Activated T-cell treated with anti-CD3 and anti-CD28 coated beads, Interleukin-2, amount 50 U/mL, for 4 hours (primary cell): ENCODE data around the gene BABAM2. TPM values are rescaled to one million over a fixed set of nuclear protein-coding genes. Genes with fewer than 3 reads are reported as not detected.

Experiments used
- ATAC-seq, 2 donors: fragments of 200-7000 bp; cut with Tn5 transposase; one replicate each; pipeline ENCODE4 v1.10.0; 2021
- DNase-seq: peaks from one replicate; pipeline ENCODE4 v3.0.0-alpha.2; 2020
- H3K27me3 Mint-ChIP-seq: one replicate; pipeline ENCODE4 v1.8.0; 2021; ENCODE audit warnings: low read depth, mixed read lengths
- H3K36me3 Mint-ChIP-seq: one replicate; pipeline ENCODE4 v1.8.0; 2022; ENCODE audit warnings: mixed read lengths; ENCODE audit not compliant: insufficient read depth
- H3K4me1 Mint-ChIP-seq: one replicate; pipeline ENCODE4 v1.8.0; 2021; ENCODE audit warnings: low read depth, mixed read lengths
- H3K4me3 Mint-ChIP-seq: one replicate; pipeline ENCODE4 v1.8.0; 2021; ENCODE audit warnings: mild to moderate bottlenecking, moderate library complexity, mixed read lengths
- H3K9me3 Mint-ChIP-seq: one replicate; pipeline ENCODE4 v1.8.0; 2021; ENCODE audit warnings: mixed read lengths
- total RNA-seq, 3 donors: library from RNA; stranded (reverse); gene quantifications; one replicate each; pipeline ENCODE4 v1.2.1, GENCODE V29; 2021

The BABAM2 gene
- total RNA-seq, 3 donors from 2014 or later = 34.3 to 45.9 (median 35.6) TPM

- ATAC-seq = no peak
- H3K36me3 Mint-ChIP-seq = peaks cover 7% of the 10 kb centered on the region
These were observed 396.1 kb downstream of the BABAM2 start for GRCh38 chr2:28286678-28287077.

GRCh38 chr2:28287256-28287915 lies 396.9 kb downstream of the BABAM2 start:
- no peak for DNase-seq
- Mint-ChIP-seq H3K4me1 (peaks cover under 1% of the 10 kb centered on the region), H3K36me3 (peaks cover 7% of the 10 kb centered on the region), H3K9me3 (no peaks in the 10 kb centered on the region), H3K4me3 (no peak overlapping the region), H3K27me3 (no peaks in the 10 kb centered on the region)
- ATAC-seq = no peak

More at GRCh38 chr2:28286678-28287077, 396.1 kb downstream of the BABAM2 start:
- Mint-ChIP-seq H3K27me3 (no peaks in the 10 kb centered on the region), H3K4me1 (no peaks in the 10 kb centered on the region), H3K9me3 (no peaks in the 10 kb centered on the region), H3K4me3 (no peak overlapping the region)
- DNase-seq = no peak

- no peak for DNase-seq
- Mint-ChIP-seq H3K4me3 (no peak overlapping the region), H3K36me3 (peaks cover 7% of the 10 kb centered on the region), H3K4me1 (peaks cover 5% of the 10 kb centered on the region), H3K27me3 (no peaks in the 10 kb centered on the region), H3K9me3 (no peaks in the 10 kb centered on the region)
- no peak for ATAC-seq
These were observed 398.1 kb downstream of the BABAM2 start for GRCh38 chr2:28288620-28289019.

- H3K36me3 Mint-ChIP-seq = peaks cover 3% of the 10 kb centered on the region
- H3K4me3 Mint-ChIP-seq = no peak overlapping the region
- DNase-seq (no peak), ATAC-seq (no peak)
- H3K9me3 Mint-ChIP-seq = no peaks in the 10 kb centered on the region
- H3K4me1 Mint-ChIP-seq = peaks cover 5% of the 10 kb centered on the region
- no peaks in the 10 kb centered on the region for H3K27me3 Mint-ChIP-seq
These were observed 401.4 kb downstream of the BABAM2 start for GRCh38 chr2:28291811-28292440.

- peak in 1 of 2 donors; percentile 58 for ATAC-seq
- H3K4me1 Mint-ChIP-seq = peaks cover 5% of the 10 kb centered on the region
- H3K27me3 Mint-ChIP-seq = no peaks in the 10 kb centered on the region
- H3K4me3 Mint-ChIP-seq = no peak overlapping the region
- H3K9me3 Mint-ChIP-seq = no peaks in the 10 kb centered on the region
- no peak for DNase-seq
- H3K36me3 Mint-ChIP-seq = peaks cover under 1% of the 10 kb centered on the region
These were observed 402.0 kb downstream of the BABAM2 start for GRCh38 chr2:28292491-28292890.

- DNase-seq (no peak), ATAC-seq (no peak)
- Mint-ChIP-seq H3K9me3 (no peaks in the 10 kb centered on the region), H3K27me3 (no peaks in the 10 kb centered on the region), H3K4me1 (peaks cover 5% of the 10 kb centered on the region), H3K36me3 (peaks cover 3% of the 10 kb centered on the region), H3K4me3 (no peak overlapping the region)
These were observed 402.9 kb downstream of the BABAM2 start for GRCh38 chr2:28293416-28293815.

- no peaks in the 10 kb centered on the region for H3K27me3 Mint-ChIP-seq
- peaks cover 5% of the 10 kb centered on the region for H3K36me3 Mint-ChIP-seq
These were observed 403.9 kb downstream of the BABAM2 start for GRCh38 chr2:28294451-28294850.

GRCh38 chr2:28296243-28296642 lies 405.7 kb downstream of the BABAM2 start:
- H3K4me1 Mint-ChIP-seq = peaks cover 5% of the 10 kb centered on the region

More at GRCh38 chr2:28294451-28294850, 403.9 kb downstream of the BABAM2 start:
- Mint-ChIP-seq H3K4me1 (peaks cover 5% of the 10 kb centered on the region), H3K4me3 (no peak overlapping the region), H3K9me3 (no peaks in the 10 kb centered on the region)
- DNase-seq (no peak), ATAC-seq (no peak)

GRCh38 chr2:28296904-28297303 lies 406.4 kb downstream of the BABAM2 start:
- ATAC-seq (no peak), DNase-seq (no peak)
- Mint-ChIP-seq H3K36me3 (peaks cover 17% of the 10 kb centered on the region), H3K4me3 (no peak overlapping the region), H3K27me3 (no peaks in the 10 kb centered on the region), H3K9me3 (no peaks in the 10 kb centered on the region), H3K4me1 (peaks cover 5% of the 10 kb centered on the region)

More at GRCh38 chr2:28296243-28296642, 405.7 kb downstream of the BABAM2 start:
- Mint-ChIP-seq H3K27me3 (no peaks in the 10 kb centered on the region), H3K9me3 (no peaks in the 10 kb centered on the region), H3K4me3 (no peak overlapping the region), H3K36me3 (peaks cover 13% of the 10 kb centered on the region)
- ATAC-seq (no peak), DNase-seq (no peak)

GRCh38 chr2:28297531-28297930 lies 407.0 kb downstream of the BABAM2 start:
- H3K9me3 Mint-ChIP-seq = no peaks in the 10 kb centered on the region
- H3K4me1 Mint-ChIP-seq = peaks cover 3% of the 10 kb centered on the region
- no peak for DNase-seq
- H3K36me3 Mint-ChIP-seq = peaks cover 17% of the 10 kb centered on the region
- no peak overlapping the region for H3K4me3 Mint-ChIP-seq
- H3K27me3 Mint-ChIP-seq = no peaks in the 10 kb centered on the region
- no peak for ATAC-seq

GRCh38 chr2:28298406-28298805 lies 407.9 kb downstream of the BABAM2 start:
- H3K4me3 Mint-ChIP-seq = no peak overlapping the region
- H3K9me3 Mint-ChIP-seq = no peaks in the 10 kb centered on the region
- H3K36me3 Mint-ChIP-seq = peaks cover 22% of the 10 kb centered on the region
- no peaks in the 10 kb centered on the region for H3K4me1 Mint-ChIP-seq
- ATAC-seq (no peak), DNase-seq (no peak)
- no peaks in the 10 kb centered on the region for H3K27me3 Mint-ChIP-seq

GRCh38 chr2:28300485-28301341 lies 410.2 kb downstream of the BABAM2 start:
- DNase-seq = no peak
- H3K9me3 Mint-ChIP-seq = peaks cover 4% of the 10 kb centered on the region
- H3K27me3 Mint-ChIP-seq = no peaks in the 10 kb centered on the region
- H3K4me3 Mint-ChIP-seq = no peak overlapping the region
- no peak for ATAC-seq
- no peaks in the 10 kb centered on the region for H3K4me1 Mint-ChIP-seq
- H3K36me3 Mint-ChIP-seq = peaks cover 30% of the 10 kb centered on the region

- Mint-ChIP-seq H3K9me3 (peaks cover 4% of the 10 kb centered on the region), H3K4me1 (no peaks in the 10 kb centered on the region), H3K36me3 (peaks cover 30% of the 10 kb centered on the region), H3K27me3 (no peaks in the 10 kb centered on the region), H3K4me3 (no peak overlapping the region)
- no peak for DNase-seq
- ATAC-seq = no peak
These were observed 414.7 kb downstream of the BABAM2 start for GRCh38 chr2:28305202-28305601.

GRCh38 chr2:28310107-28310506 lies 419.6 kb downstream of the BABAM2 start:
- DNase-seq (no peak), ATAC-seq (no peak)
- no peaks in the 10 kb centered on the region for H3K27me3 Mint-ChIP-seq
- H3K4me1 Mint-ChIP-seq = no peaks in the 10 kb centered on the region
- no peak overlapping the region for H3K4me3 Mint-ChIP-seq
- H3K36me3 Mint-ChIP-seq = peaks cover 17% of the 10 kb centered on the region
- H3K9me3 Mint-ChIP-seq = no peaks in the 10 kb centered on the region
